ENCODE results near the gene NCOA3. TPM values are rescaled to one million over a fixed set of nuclear protein-coding genes. Genes with fewer than 3 reads are reported as not detected.

Gene NCOA3
- total RNA-seq, 1 donor from 2014 or later: 37.3 TPM

- Mint-ChIP-seq H3K4me3 (no peak overlapping the region), H3K4me1 (ENCODE audit: unreplicated experiment) (no peaks in the 10 kb centered on the region), H3K36me3 (peaks cover 28% of the 10 kb centered on the region), H3K9me3 (peaks cover 19% of the 10 kb centered on the region), H3K27me3 (no peaks in the 10 kb centered on the region), H3K27ac (no peak overlapping the region)
- peak; percentile 50 for TF ChIP-seq CTCF (conservative IDR thresholded peaks at IDR 0.05)
- DNase-seq (ENCODE audit: extremely low spot score, unreplicated experiment): peak; percentile 67
Observed at GRCh38 chr20:47521059-47521808, 19.5 kb downstream of the NCOA3 start.

GRCh38 chr20:47524015-47524784, 22.5 kb downstream of the NCOA3 start:
- Mint-ChIP-seq H3K27ac (no peak overlapping the region), H3K9me3 (peaks cover 19% of the 10 kb centered on the region), H3K27me3 (no peaks in the 10 kb centered on the region), H3K4me1 (ENCODE audit: unreplicated experiment) (no peaks in the 10 kb centered on the region), H3K36me3 (peaks cover 34% of the 10 kb centered on the region), H3K4me3 (no peak overlapping the region)
- TF ChIP-seq CTCF (conservative IDR thresholded peaks at IDR 0.05): no peak
- DNase-seq (ENCODE audit: extremely low spot score, unreplicated experiment): no peak

- no peak for DNase-seq (ENCODE audit: extremely low spot score, unreplicated experiment)
- Mint-ChIP-seq H3K4me3 (no peak overlapping the region), H3K36me3 (peaks cover 25% of the 10 kb centered on the region), H3K27me3 (no peaks in the 10 kb centered on the region), H3K4me1 (ENCODE audit: unreplicated experiment) (peaks cover 12% of the 10 kb centered on the region), H3K9me3 (peaks cover 7% of the 10 kb centered on the region), H3K27ac (no peak overlapping the region)
- no peak for TF ChIP-seq CTCF (conservative IDR thresholded peaks at IDR 0.05)
Observed at GRCh38 chr20:47527004-47527800, 25.5 kb downstream of the NCOA3 start.

GRCh38 chr20:47529840-47530239, 28.2 kb downstream of the NCOA3 start:
- H3K4me1 Mint-ChIP-seq (ENCODE audit: unreplicated experiment): peaks cover 12% of the 10 kb centered on the region
- no peak overlapping the region for H3K27ac Mint-ChIP-seq
- no peak for TF ChIP-seq CTCF (conservative IDR thresholded peaks at IDR 0.05)
- no peak for DNase-seq (ENCODE audit: extremely low spot score, unreplicated experiment)
- no peaks in the 10 kb centered on the region for H3K27me3 Mint-ChIP-seq
- H3K36me3 Mint-ChIP-seq: peaks cover 20% of the 10 kb centered on the region
- H3K4me3 Mint-ChIP-seq: no peak overlapping the region
- no peaks in the 10 kb centered on the region for H3K9me3 Mint-ChIP-seq

- no peaks in the 10 kb centered on the region for H3K27me3 Mint-ChIP-seq
- H3K9me3 Mint-ChIP-seq: no peaks in the 10 kb centered on the region
- H3K27ac Mint-ChIP-seq: no peak overlapping the region
- peaks cover 20% of the 10 kb centered on the region for H3K36me3 Mint-ChIP-seq
- TF ChIP-seq CTCF (conservative IDR thresholded peaks at IDR 0.05): no peak
- DNase-seq (ENCODE audit: extremely low spot score, unreplicated experiment): no peak
- no peak overlapping the region for H3K4me3 Mint-ChIP-seq
- H3K4me1 Mint-ChIP-seq (ENCODE audit: unreplicated experiment): peaks cover 12% of the 10 kb centered on the region
Observed at GRCh38 chr20:47531458-47531857, 29.8 kb downstream of the NCOA3 start.

Data from type B pancreatic cell (in vitro differentiated cells).